NCI-H2081 (cell line): ENCODE results near the gene PKD1.

Source experiments
- DNase-seq, 2 experiments: peaks; one replicate each; lab custom pipeline; 2025; lab: John Stamatoyannopoulos, UW

The PKD1 gene

GRCh38 chr16:2046893-2047329 lies 88.8 kb downstream of the PKD1 start:
- DNase-seq: peak in 1 of 2 experiments; percentile 64

GRCh38 chr16:2045965-2046892 lies 89.5 kb downstream of the PKD1 start:
- DNase-seq: no peak

GRCh38 chr16:2044541-2044940 lies 91.2 kb downstream of the PKD1 start:
- no peak for DNase-seq

- DNase-seq: peak; percentile 34 to 58
Measured at GRCh38 chr16:2043667-2044451, 91.8 kb downstream of the PKD1 start.

- DNase-seq: no peak
Measured at GRCh38 chr16:2042986-2043666, 92.6 kb downstream of the PKD1 start.

- DNase-seq: peak; percentile 40 to 67
Measured at GRCh38 chr16:2042171-2042985, 93.3 kb downstream of the PKD1 start.

- no peak for DNase-seq
Measured at GRCh38 chr16:2040787-2041522, 94.7 kb downstream of the PKD1 start.

GRCh38 chr16:2040041-2040786 lies 95.5 kb downstream of the PKD1 start:
- DNase-seq: no peak

GRCh38 chr16:2039274-2040031 lies 96.2 kb downstream of the PKD1 start:
- DNase-seq: peak in 1 of 2 experiments; percentile 39
